Esophagus squamous epithelium (tissue), 4 donors: ENCODE measurements around the gene ZNF746.

Experiments used
- POLR2A ChIP-seq, 4 donors: fragments of 450-650 bp; IDR thresholded peaks; one replicate each; pipeline ENCODE4 v1.6.1; 2017; ENCODE audit warnings: antibody characterized with exemption in 4 of 4, mild to moderate bottlenecking in 4 of 4, moderate library complexity in 3 of 4
- TF ChIP-seq, protein P1 (sequence below), 6 experiments: fragments of 450-650 bp in 4 of 6; fragments of 200-600 bp in 2 of 6; sonication (generic) in 2 of 6; IDR thresholded peaks; one replicate each; pipeline ENCODE4 v1.5.1; 2016 to 2019; ENCODE audit warnings: antibody characterized with exemption in 6 of 6, mild to moderate bottlenecking in 4 of 6, moderate library complexity in 4 of 6

DNA sequence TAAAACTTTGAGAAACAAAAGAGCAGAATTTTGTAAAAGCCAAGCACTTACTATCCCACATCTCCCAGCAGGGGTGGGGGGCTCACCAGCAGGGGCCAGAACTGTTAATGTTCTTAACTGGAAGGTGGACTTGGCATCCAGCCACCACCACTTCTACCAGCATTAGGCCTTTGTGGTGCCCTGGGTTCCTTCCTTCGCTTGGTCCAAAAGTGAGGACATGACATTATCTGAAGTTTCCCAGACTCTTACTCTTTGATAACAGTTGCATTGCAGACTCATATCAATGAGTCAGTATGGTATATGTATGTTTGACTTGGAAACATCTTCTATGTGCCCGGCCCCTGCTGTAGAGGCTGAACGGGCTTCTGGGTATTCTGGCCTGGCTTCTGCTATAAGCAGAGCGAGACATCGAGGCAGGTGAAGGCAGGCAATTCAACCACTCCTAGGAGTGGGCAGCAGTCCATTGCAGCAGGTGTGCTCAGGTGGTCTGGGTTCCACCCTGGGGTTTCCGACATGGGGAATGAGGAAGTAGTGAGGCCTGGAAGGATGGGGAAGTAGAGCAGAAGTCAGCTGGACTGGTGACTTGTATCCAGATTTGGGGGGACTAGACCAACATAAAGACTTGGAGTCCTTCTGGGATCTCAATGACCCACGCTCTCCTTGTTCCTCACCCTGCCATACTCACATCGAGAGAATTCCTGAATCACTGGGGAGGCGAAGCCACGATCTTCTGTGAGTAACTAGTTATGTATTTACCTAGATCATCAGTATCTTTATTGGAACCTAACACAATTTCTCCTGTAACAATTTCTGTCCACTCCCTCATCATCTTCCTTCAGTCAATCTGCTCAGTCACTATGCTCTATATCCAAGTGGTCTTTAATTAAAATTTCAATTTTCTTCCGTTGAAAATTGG lies 40.8 kb downstream of the ZNF746 start:
- TF ChIP-seq, protein P1, sequence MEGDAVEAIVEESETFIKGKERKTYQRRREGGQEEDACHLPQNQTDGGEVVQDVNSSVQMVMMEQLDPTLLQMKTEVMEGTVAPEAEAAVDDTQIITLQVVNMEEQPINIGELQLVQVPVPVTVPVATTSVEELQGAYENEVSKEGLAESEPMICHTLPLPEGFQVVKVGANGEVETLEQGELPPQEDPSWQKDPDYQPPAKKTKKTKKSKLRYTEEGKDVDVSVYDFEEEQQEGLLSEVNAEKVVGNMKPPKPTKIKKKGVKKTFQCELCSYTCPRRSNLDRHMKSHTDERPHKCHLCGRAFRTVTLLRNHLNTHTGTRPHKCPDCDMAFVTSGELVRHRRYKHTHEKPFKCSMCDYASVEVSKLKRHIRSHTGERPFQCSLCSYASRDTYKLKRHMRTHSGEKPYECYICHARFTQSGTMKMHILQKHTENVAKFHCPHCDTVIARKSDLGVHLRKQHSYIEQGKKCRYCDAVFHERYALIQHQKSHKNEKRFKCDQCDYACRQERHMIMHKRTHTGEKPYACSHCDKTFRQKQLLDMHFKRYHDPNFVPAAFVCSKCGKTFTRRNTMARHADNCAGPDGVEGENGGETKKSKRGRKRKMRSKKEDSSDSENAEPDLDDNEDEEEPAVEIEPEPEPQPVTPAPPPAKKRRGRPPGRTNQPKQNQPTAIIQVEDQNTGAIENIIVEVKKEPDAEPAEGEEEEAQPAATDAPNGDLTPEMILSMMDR (IDR thresholded peaks at IDR 0.05) = no peak
- TF ChIP-seq POLR2A (IDR thresholded peaks at IDR 0.05) = no peak
